Cardiac septum (tissue), 1 donor: Measurements from ENCODE around the gene RASL11A. TPM values are rescaled to one million over a fixed set of nuclear protein-coding genes. Genes with fewer than 3 reads are reported as not detected.
"Not testable (repeated sequence)": the region's sequence is repeated elsewhere in the genome, so short reads cannot be mapped to it uniquely, and the experiment has no call there.

Source experiments
- DNase-seq: peaks from one replicate; pipeline ENCODE4 v3.0.0-alpha.2; 2020; ENCODE audit warnings: low spot score
- intact Hi-C: fragments of 100-400 bp; cut with DNase I; formaldehyde crosslinking; loops from one replicate; pipeline ENCODE4 v1.14.0; 2022
- long read RNA-seq: library from polyadenylated mRNA; unstranded; transcript quantifications from one replicate; pipeline ENCODE4 v2.0.0, GENCODE V29; 2021
- total RNA-seq: library from RNA; stranded (reverse); fragmentation: NEBNext Ultra II Directional; extraction: Animal tissue kit (Norgen Biotek cat#: 25700); gene quantifications from one replicate; pipeline ENCODE4 v1.2.1, GENCODE V29; 2021
- donor health status: DM: no; HTN: no; CAD: no.

Gene RASL11A
- total RNA-seq = 4.7 TPM
- long read RNA-seq, partial matches to known transcripts = 0 of 2 reads
- long read RNA-seq, other reads (novel, unspliced or antisense) = 1 of 2 reads

- intact Hi-C loops = loop anchor here (2.0 to 5.0 kb wide), 3 partner anchors 20 to 289 kb away; partner anchors contain the start of genes RPL21 and USP12
- peak; percentile 90 for DNase-seq
Observed at GRCh38 chr13:27270594-27271520, at the start of gene RASL11A. RASL11A (plus strand) TSS chr13:27270830; CDS start chr13:27270945, 115 bp downstream.

- DNase-seq, intact Hi-C loops: not testable (repeated sequence)
Observed at GRCh38 chr13:27222100-27222499, 48.5 kb upstream of the RASL11A start.

- DNase-seq = no peak
- intact Hi-C loops = no loop called here
Observed at GRCh38 chr13:27226991-27227390, 43.6 kb upstream of the RASL11A start.

GRCh38 chr13:27228131-27228530 is 42.5 kb upstream of the RASL11A start:
- no peak for DNase-seq
- intact Hi-C loops = no loop called here

GRCh38 chr13:27229642-27230041 is 41.0 kb upstream of the RASL11A start:
- no peak for DNase-seq
- intact Hi-C loops = no loop called here

GRCh38 chr13:27233964-27234363 is 36.7 kb upstream of the RASL11A start:
- intact Hi-C loops = no loop called here
- DNase-seq = no peak

- no peak for DNase-seq
- intact Hi-C loops = no loop called here
Observed at GRCh38 chr13:27236478-27236877, 34.2 kb upstream of the RASL11A start.

- intact Hi-C loops = no loop called here
- DNase-seq = no peak
Observed at GRCh38 chr13:27242702-27243101, 27.9 kb upstream of the RASL11A start.

- no peak for DNase-seq
- intact Hi-C loops = no loop called here
Observed at GRCh38 chr13:27245610-27246009, 25.0 kb upstream of the RASL11A start.

- intact Hi-C loops = loop anchor here (2.0 to 10.0 kb wide), 3 partner anchors 20 to 174 kb away; partner anchors contain the start of genes GTF3A and RASL11A
Observed at GRCh38 chr13:27250833-27251165, 19.8 kb upstream of the RASL11A start.

GRCh38 chr13:27251166-27252091 is 19.2 kb upstream of the RASL11A start, which contains the start of gene RPL21:
RPL21 (plus strand) TSS chr13:27251558; CDS start chr13:27253777, 2,219 bp downstream.
- intact Hi-C loops = loop anchor here (2.0 to 10.0 kb wide), 3 partner anchors 19 to 173 kb away; partner anchors contain the start of genes GTF3A and RASL11A
- peak; percentile 97 for DNase-seq

More at GRCh38 chr13:27250833-27251165, 19.8 kb upstream of the RASL11A start:
- DNase-seq = no peak

- intact Hi-C loops = loop anchor here (10.0 kb wide), 1 partner anchor 172 kb away; the partner anchor contains the start of gene GTF3A
- DNase-seq = no peak
Observed at GRCh38 chr13:27252467-27252866, 18.2 kb upstream of the RASL11A start.

- DNase-seq = no peak
- intact Hi-C loops = loop anchor here (10.0 kb wide), 1 partner anchor 168 kb away; the partner anchor contains the start of gene GTF3A
Observed at GRCh38 chr13:27257233-27257568, 13.4 kb upstream of the RASL11A start.

- DNase-seq = no peak
- intact Hi-C loops = loop anchor here (10.0 kb wide), 1 partner anchor 167 kb away; the partner anchor contains the start of gene GTF3A
Observed at GRCh38 chr13:27257648-27258253, 12.9 kb upstream of the RASL11A start.

GRCh38 chr13:27258637-27259386 is 11.8 kb upstream of the RASL11A start:
- intact Hi-C loops = loop anchor here (10.0 kb wide), 1 partner anchor 166 kb away; the partner anchor contains the start of gene GTF3A
- no peak for DNase-seq

- intact Hi-C loops = loop anchor here (10.0 kb wide), 1 partner anchor 165 kb away; the partner anchor contains the start of gene GTF3A
- no peak for DNase-seq
Observed at GRCh38 chr13:27259831-27260230, 10.8 kb upstream of the RASL11A start.

GRCh38 chr13:27261396-27261795 is 9.2 kb upstream of the RASL11A start:
- intact Hi-C loops = no loop called here

GRCh38 chr13:27263438-27263837 is 7.2 kb upstream of the RASL11A start:
- DNase-seq = no peak
- intact Hi-C loops = no loop called here

More at GRCh38 chr13:27261396-27261795, 9.2 kb upstream of the RASL11A start:
- DNase-seq = no peak
